SK-N-SH treated with all-trans-retinoic acid at 6 μM for 48 hours (cell line): ENCODE data around the gene RASAL2.

Experiments
- BACH2 ChIP-seq: fragments of 250-450 bp; sonication (Bioruptor Pico); IDR thresholded peaks from 2 replicates; pipeline ENCODE4 v1.9.0; 2021; ENCODE audit warnings: mild to moderate bottlenecking, borderline replicate concordance
- CREB5 ChIP-seq: fragments of 250-450 bp; sonication (Bioruptor Pico); IDR thresholded peaks from 2 replicates; pipeline ENCODE4 v1.5.1; 2020; ENCODE audit warnings: low read depth, mild to moderate bottlenecking, moderate library complexity
- CSDC2 ChIP-seq: fragments of 250-450 bp; sonication (Bioruptor Pico); IDR thresholded peaks from 2 replicates; pipeline ENCODE4 v1.5.0; 2020; ENCODE audit warnings: mild to moderate bottlenecking, moderate library complexity
- RARB ChIP-seq: fragments of 250-450 bp; sonication (Bioruptor Pico); IDR thresholded peaks from 2 replicates; pipeline ENCODE4 v1.8.0; 2021; ENCODE audit warnings: mild to moderate bottlenecking, moderate library complexity
- TSHZ2 ChIP-seq: fragments of 250-450 bp; sonication (Bioruptor Pico); IDR thresholded peaks from 2 replicates; pipeline ENCODE4 v1.5.0; 2020; ENCODE audit warnings: mild to moderate bottlenecking, moderate library complexity
- ZNF70 ChIP-seq: fragments of 450-650 bp; formaldehyde crosslinking; IDR thresholded peaks from 2 replicates; pipeline ENCODE4 v1.5.0; 2020; ENCODE audit warnings: mild to moderate bottlenecking, moderate library complexity
- TF ChIP-seq, protein P1 (sequence below): fragments of 250-450 bp; sonication (Bioruptor Pico); IDR thresholded peaks from 2 replicates; pipeline ENCODE4 v1.5.1; 2021; ENCODE audit warnings: mild to moderate bottlenecking, moderate library complexity

- TF ChIP-seq RARB (CRISPR knock-in tag) = no peak
- TF ChIP-seq ZNF70 (CRISPR knock-in tag) = no peak
- TF ChIP-seq, protein P1, sequence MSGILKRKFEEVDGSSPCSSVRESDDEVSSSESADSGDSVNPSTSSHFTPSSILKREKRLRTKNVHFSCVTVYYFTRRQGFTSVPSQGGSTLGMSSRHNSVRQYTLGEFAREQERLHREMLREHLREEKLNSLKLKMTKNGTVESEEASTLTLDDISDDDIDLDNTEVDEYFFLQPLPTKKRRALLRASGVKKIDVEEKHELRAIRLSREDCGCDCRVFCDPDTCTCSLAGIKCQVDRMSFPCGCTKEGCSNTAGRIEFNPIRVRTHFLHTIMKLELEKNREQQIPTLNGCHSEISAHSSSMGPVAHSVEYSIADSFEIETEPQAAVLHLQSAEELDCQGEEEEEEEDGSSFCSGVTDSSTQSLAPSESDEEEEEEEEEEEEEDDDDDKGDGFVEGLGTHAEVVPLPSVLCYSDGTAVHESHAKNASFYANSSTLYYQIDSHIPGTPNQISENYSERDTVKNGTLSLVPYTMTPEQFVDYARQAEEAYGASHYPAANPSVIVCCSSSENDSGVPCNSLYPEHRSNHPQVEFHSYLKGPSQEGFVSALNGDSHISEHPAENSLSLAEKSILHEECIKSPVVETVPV (CRISPR knock-in tag) = no peak
- TF ChIP-seq TSHZ2 = no peak
- TF ChIP-seq CREB5 (CRISPR knock-in tag) = no peak
- TF ChIP-seq BACH2 (CRISPR knock-in tag) = no peak
- TF ChIP-seq CSDC2 (CRISPR knock-in tag) = no peak
Measured at GRCh38 chr1:178465011-178465410, 371.1 kb downstream of the RASAL2 start.
